Measurements from ENCODE around the gene PKHD1. TPM values are rescaled to one million over a fixed set of nuclear protein-coding genes. Genes with fewer than 3 reads are reported as not detected.

PKHD1 gene
- total RNA-seq, 1 experiment from 2014 or later: 0.09 TPM

DNA sequence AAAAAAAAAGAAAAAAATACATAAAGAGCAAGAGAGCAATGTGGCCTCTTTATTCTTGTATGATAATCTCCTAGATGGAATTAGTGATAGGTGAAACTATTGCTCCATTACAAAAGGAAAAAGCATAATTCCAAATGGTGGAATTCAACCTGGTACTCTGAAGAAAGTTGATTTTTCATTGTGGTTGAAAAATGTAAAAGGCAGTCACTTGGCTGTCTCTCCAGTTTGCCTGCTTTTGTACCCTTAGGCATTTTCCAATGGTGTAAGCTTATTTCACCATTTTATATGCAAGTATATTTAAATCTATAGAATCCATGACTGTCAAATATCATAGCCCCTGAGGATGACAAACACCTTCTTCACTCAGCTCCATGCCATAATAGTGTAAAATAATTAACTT is 38.8 kb upstream of the PKHD1 start:
- Mint-ChIP-seq H3K4me1 (peaks cover 0 to 8% of the 10 kb centered on the region in 2 experiments; a peak in 2 of 4 replicates), H3K9me3 (peaks cover 0 to 2% of the 10 kb centered on the region in 2 experiments; a peak in 1 of 5 replicates), H3K27ac (no peak overlapping the region), H3K4me3 (no peak overlapping the region), H3K36me3 (ENCODE audit: insufficient read depth in 1 of 3, low read depth in 3 of 3) (no peaks in the 10 kb centered on the region; a peak in 1 of 7 replicates), H3K27me3 (ENCODE audit: low read depth) (no peaks in the 10 kb centered on the region)
- no peak overlapping the region for H2AFZ ChIP-seq (ENCODE audit: low read length)
- TF ChIP-seq, protein P1, sequence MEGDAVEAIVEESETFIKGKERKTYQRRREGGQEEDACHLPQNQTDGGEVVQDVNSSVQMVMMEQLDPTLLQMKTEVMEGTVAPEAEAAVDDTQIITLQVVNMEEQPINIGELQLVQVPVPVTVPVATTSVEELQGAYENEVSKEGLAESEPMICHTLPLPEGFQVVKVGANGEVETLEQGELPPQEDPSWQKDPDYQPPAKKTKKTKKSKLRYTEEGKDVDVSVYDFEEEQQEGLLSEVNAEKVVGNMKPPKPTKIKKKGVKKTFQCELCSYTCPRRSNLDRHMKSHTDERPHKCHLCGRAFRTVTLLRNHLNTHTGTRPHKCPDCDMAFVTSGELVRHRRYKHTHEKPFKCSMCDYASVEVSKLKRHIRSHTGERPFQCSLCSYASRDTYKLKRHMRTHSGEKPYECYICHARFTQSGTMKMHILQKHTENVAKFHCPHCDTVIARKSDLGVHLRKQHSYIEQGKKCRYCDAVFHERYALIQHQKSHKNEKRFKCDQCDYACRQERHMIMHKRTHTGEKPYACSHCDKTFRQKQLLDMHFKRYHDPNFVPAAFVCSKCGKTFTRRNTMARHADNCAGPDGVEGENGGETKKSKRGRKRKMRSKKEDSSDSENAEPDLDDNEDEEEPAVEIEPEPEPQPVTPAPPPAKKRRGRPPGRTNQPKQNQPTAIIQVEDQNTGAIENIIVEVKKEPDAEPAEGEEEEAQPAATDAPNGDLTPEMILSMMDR (conservative IDR thresholded peaks at IDR 0.05): no peak
- no peak overlapping the region for H3K18ac ChIP-seq (ENCODE audit: insufficient read length, low read depth, low read length)
- no peak overlapping the region for H3K23ac ChIP-seq (ENCODE audit: insufficient read length, low read depth, low read length)
- no peak overlapping the region for H3K14ac ChIP-seq (ENCODE audit: insufficient read depth, low read length)
- H3K9me3 ChIP-seq (ENCODE audit: control insufficient read depth, low read depth, low read length): no peaks in the 10 kb centered on the region
- no peaks in the 10 kb centered on the region for H3K4me1 ChIP-seq (ENCODE audit: insufficient read depth, low read length)
- H4K91ac ChIP-seq (ENCODE audit: insufficient read length, low read depth, low read length): no peak overlapping the region
- no peak overlapping the region for H2BK5ac ChIP-seq (ENCODE audit: insufficient read length, low read length)
- no peak overlapping the region for H3K4me2 ChIP-seq (ENCODE audit: insufficient read depth, insufficient read length, low read length)
- H3K79me1 ChIP-seq (ENCODE audit: insufficient read depth, low read depth, low read length, poor library complexity, severe bottlenecking): no peaks in the 10 kb centered on the region
- no peak overlapping the region for H2BK15ac ChIP-seq (ENCODE audit: low read depth, low read length)
- no peak overlapping the region for H3K56ac ChIP-seq (ENCODE audit: insufficient read length, low read depth, low read length)
- H3K79me2 ChIP-seq (ENCODE audit: insufficient read depth, low read length): no peaks in the 10 kb centered on the region
- H2AK5ac ChIP-seq (ENCODE audit: insufficient read length, low read length): no peak overlapping the region
- no peak overlapping the region for H3T11ph ChIP-seq (ENCODE audit: low read length)
- no peak overlapping the region for H2BK20ac ChIP-seq (ENCODE audit: low read depth, low read length, poor library complexity, severe bottlenecking)
- H4K5ac ChIP-seq (ENCODE audit: insufficient read length, low read depth, low read length): no peak overlapping the region
- H2BK120ac ChIP-seq (ENCODE audit: low read depth, low read length, poor library complexity, severe bottlenecking): no peak overlapping the region
- no peak for DNase-seq
- no peak overlapping the region for H3K4ac ChIP-seq (ENCODE audit: low read depth, low read length)
- no peak overlapping the region for H3K9ac ChIP-seq (ENCODE audit: extremely low read depth, insufficient read length, low read length)
- no peaks in the 10 kb centered on the region for H3K23me2 ChIP-seq (ENCODE audit: insufficient read length, low read depth, low read length, poor library complexity, severe bottlenecking)
- no peak overlapping the region for H3K27ac ChIP-seq (ENCODE audit: insufficient read length, low read depth, low read length)
- no peaks in the 10 kb centered on the region for H4K20me1 ChIP-seq (ENCODE audit: control insufficient read depth, insufficient read depth, insufficient read length)
- H3K27me3 ChIP-seq (ENCODE audit: insufficient read depth, low read length): no peaks in the 10 kb centered on the region
- no peak overlapping the region for H4K8ac ChIP-seq (replicated peaks; ENCODE audit: insufficient read length, low read depth, low read length)
- no peak overlapping the region for H2BK12ac ChIP-seq (ENCODE audit: insufficient read length, low read depth, low read length)
